Neuronal stem cell (in vitro differentiated cells): ENCODE results near the gene KREMEN1.

Source experiments
- DNase-seq: peaks from one replicate; pipeline ENCODE4 v3.0.0-alpha.2; 2013; ENCODE audit warnings: low spot score
- H2AFZ ChIP-seq: one replicate; pipeline ENCODE4 v1.6.1; 2013; ENCODE audit warnings: mild to moderate bottlenecking, low read length, inconsistent platforms
- H2AK5ac ChIP-seq: 2 replicates; pipeline ENCODE4 v1.6.1; 2013; ENCODE audit warnings: low read depth, mild to moderate bottlenecking, inconsistent platforms, low read length, moderate library complexity, mixed read lengths
- H2BK120ac ChIP-seq: 2 replicates; pipeline ENCODE4 v1.6.1; 2013; ENCODE audit warnings: low read depth, mild to moderate bottlenecking, inconsistent platforms, low read length, moderate library complexity, mixed read lengths
- H2BK12ac ChIP-seq: one replicate; pipeline ENCODE4 v1.6.1; 2013; ENCODE audit warnings: low read length, inconsistent platforms
- H2BK15ac ChIP-seq: 2 replicates; pipeline ENCODE4 v1.6.1; 2013; ENCODE audit warnings: mild to moderate bottlenecking, low read length, inconsistent platforms, mixed read lengths
- H2BK5ac ChIP-seq: one replicate; pipeline ENCODE4 v1.6.1; 2013; ENCODE audit warnings: inconsistent platforms, mild to moderate bottlenecking, low read length, moderate library complexity
- H3K14ac ChIP-seq: one replicate; pipeline ENCODE4 v1.6.1; 2013; ENCODE audit warnings: low read length, inconsistent platforms
- H3K18ac ChIP-seq: 2 replicates; pipeline ENCODE4 v1.6.1; 2013; ENCODE audit warnings: low read length, inconsistent platforms
- H3K23ac ChIP-seq: 2 replicates; pipeline ENCODE4 v1.6.1; 2013; ENCODE audit warnings: low read depth, mild to moderate bottlenecking, mixed read lengths, low read length, inconsistent platforms; ENCODE audit not compliant: poor library complexity
- H3K27ac ChIP-seq: replicated peaks from 3 replicates; pipeline ENCODE4 v1.5.1; 2013; ENCODE audit warnings: low read length, inconsistent platforms
- H3K27me3 ChIP-seq, 3 experiments: 2 replicates each; pipeline ENCODE4 v1.6.1; 2013; ENCODE audit warnings: low read length in 3 of 3, mild to moderate bottlenecking in 2 of 3, inconsistent platforms in 1 of 3, low read depth in 1 of 3, mixed read lengths in 1 of 3, moderate library complexity in 1 of 3; ENCODE audit not compliant: control insufficient read depth in 3 of 3, insufficient read depth in 3 of 3
- H3K36me3 ChIP-seq, 2 donors: replicated peaks in 1 of 2; 2 replicates each; pipeline ENCODE4 v1.6.1; 2013; ENCODE audit warnings: low read length in 2 of 2; ENCODE audit not compliant: control insufficient read depth in 2 of 2, insufficient read depth in 2 of 2
- H3K4ac ChIP-seq: 2 replicates; pipeline ENCODE4 v1.6.1; 2013; ENCODE audit warnings: inconsistent platforms, mild to moderate bottlenecking, low read length, moderate library complexity
- H3K4me1 ChIP-seq, 2 donors: 1 replicate in 1 of 2; 2 replicates in 1 of 2; pipeline ENCODE4 v1.6.1; 2013; ENCODE audit warnings: low read length in 2 of 2, low read depth in 1 of 2; ENCODE audit not compliant: control insufficient read depth in 2 of 2, insufficient read depth in 1 of 2
- H3K4me2 ChIP-seq: one replicate; pipeline ENCODE4 v1.6.1; 2013; ENCODE audit warnings: mild to moderate bottlenecking, low read length, inconsistent platforms; ENCODE audit not compliant: insufficient read depth, poor library complexity, severe bottlenecking
- H3K4me3 ChIP-seq, 2 donors: 2 replicates each; pipeline ENCODE4 v1.5.1; 2013; ENCODE audit warnings: low read length in 2 of 2, mild to moderate bottlenecking in 2 of 2, inconsistent platforms in 1 of 2, moderate library complexity in 1 of 2
- H3K79me1 ChIP-seq: one replicate; pipeline ENCODE4 v1.6.1; 2013; ENCODE audit warnings: low read depth, mild to moderate bottlenecking, inconsistent platforms, low read length, moderate library complexity
- H3K9ac ChIP-seq: one replicate; pipeline ENCODE4 v1.6.1; 2013; ENCODE audit warnings: mild to moderate bottlenecking, low read depth, low read length, inconsistent platforms; ENCODE audit not compliant: poor library complexity
- H3K9me3 ChIP-seq, 2 donors: replicated peaks in 1 of 2; 2 replicates each; pipeline versions ENCODE3 to v1.6.1; 2013; ENCODE audit warnings: low read length in 2 of 2, mild to moderate bottlenecking in 2 of 2, inconsistent platforms in 1 of 2, low read depth in 1 of 2, mixed read lengths in 1 of 2, moderate library complexity in 1 of 2; ENCODE audit not compliant: control insufficient read depth in 2 of 2, insufficient read depth in 1 of 2
- H4K8ac ChIP-seq: one replicate; pipeline ENCODE4 v1.6.1; 2013; ENCODE audit warnings: low read depth, mild to moderate bottlenecking, inconsistent platforms, low read length, moderate library complexity
- H4K91ac ChIP-seq: one replicate; pipeline ENCODE4 v1.6.1; 2013; ENCODE audit warnings: low read length, low read depth, mild to moderate bottlenecking, inconsistent platforms; ENCODE audit not compliant: poor library complexity
- WGBS, 2 donors: extraction: QIAGEN DNeasy Blood & Tissue Kit; methylation state at CpG; one replicate each; pipeline ENCODE4 v1.1.7; 2013; ENCODE audit warnings: missing lambda C conversion rate in 2 of 2, mixed read lengths in 1 of 2; ENCODE audit not compliant: insufficient read length in 2 of 2, insufficient replicate concordance in 1 of 2; ENCODE audit errors: extremely low coverage in 2 of 2; 5-methylcytosine and 5-hydroxymethylcytosine counted together

KREMEN1 gene

GRCh38 chr22:29194184-29194583, 121.3 kb downstream of the KREMEN1 start:
- Histone ChIP-seq H2AFZ (no peak overlapping the region), H2BK15ac (no peak overlapping the region), H3K4me3 (no peak overlapping the region), H3K27me3 (no peaks in the 10 kb centered on the region), H2BK12ac (no peak overlapping the region), H3K4me2 (no peak overlapping the region), H4K91ac (no peak overlapping the region), H3K79me1 (no peaks in the 10 kb centered on the region), H3K4ac (no peak overlapping the region), H4K8ac (no peak overlapping the region), H3K27ac (no peak overlapping the region), H3K9ac (no peak overlapping the region), H2BK5ac (no peak overlapping the region), H3K9me3 (no peaks in the 10 kb centered on the region), H3K14ac (no peak overlapping the region), H2BK120ac (no peak overlapping the region), H2AK5ac (no peak overlapping the region), H3K36me3 (no peaks in the 10 kb centered on the region), H3K23ac (no peak overlapping the region), H3K18ac (no peak overlapping the region), H3K4me1 (peaks cover 7 to 14% of the 10 kb centered on the region in 2 donors)
- WGBS, 2 donors: no CpG with 5 or more reads among the region's 2 CpGs
- no peak for DNase-seq

DNA sequence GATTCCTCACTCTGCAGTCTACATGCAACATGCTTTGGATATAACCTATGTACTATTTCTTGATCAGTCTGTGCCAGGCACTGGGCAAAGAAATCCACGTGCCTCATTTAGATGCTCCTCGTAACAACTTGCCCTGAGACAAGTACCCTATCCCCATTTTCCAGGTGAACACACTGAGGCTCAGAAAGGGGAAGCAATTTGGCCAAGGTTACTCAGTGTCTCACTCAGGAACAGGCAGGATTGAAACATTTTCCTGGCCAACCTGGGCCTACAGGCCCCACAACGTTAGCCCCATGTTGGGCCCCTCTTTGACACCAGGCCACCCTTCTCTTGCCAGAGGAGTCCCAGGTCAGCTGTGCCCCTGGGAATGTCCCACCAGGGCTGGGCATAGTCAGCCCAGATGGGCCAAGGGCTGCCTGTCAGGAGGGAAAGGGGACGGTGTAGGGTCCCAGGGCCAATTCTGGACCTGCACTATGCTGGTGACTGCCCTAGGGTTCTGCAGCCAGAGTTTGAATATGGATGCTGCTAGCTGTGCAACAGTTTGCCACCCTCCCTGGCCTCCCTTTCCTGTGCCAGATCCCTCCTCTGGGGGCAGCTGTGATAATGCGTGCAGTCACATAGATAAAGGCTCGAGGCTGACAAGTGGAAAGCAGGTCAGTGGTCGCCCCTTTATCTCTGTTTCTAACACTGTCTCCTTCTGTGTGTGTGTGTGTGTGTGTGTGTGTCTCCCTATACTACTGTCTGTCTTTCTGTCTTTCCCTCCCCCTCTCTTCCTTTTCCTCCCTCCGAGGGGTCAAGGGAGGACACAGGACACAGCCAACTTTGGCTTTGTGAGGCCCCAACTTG, 122.5 kb downstream of the KREMEN1 start:
- H4K91ac ChIP-seq: no peak overlapping the region
- no peak overlapping the region for H3K4ac ChIP-seq
- no peaks in the 10 kb centered on the region for H3K36me3 ChIP-seq
- peak overlapping the region; percentile 5 for H3K9ac ChIP-seq
- peak overlapping the region; percentile 71 for H3K18ac ChIP-seq
- H3K4me3 ChIP-seq: no peak overlapping the region
- no CpG with 5 or more reads among the region's 8 CpGs for WGBS, 2 donors
- H3K4me2 ChIP-seq: no peak overlapping the region
- H4K8ac ChIP-seq: no peak overlapping the region
- no peak for DNase-seq
- H2BK15ac ChIP-seq: no peak overlapping the region
- peaks cover 7 to 14% of the 10 kb centered on the region in 2 donors for H3K4me1 ChIP-seq
- H3K14ac ChIP-seq: peak overlapping the region; percentile 56
- H2BK120ac ChIP-seq: no peak overlapping the region
- no peak overlapping the region for H3K23ac ChIP-seq
- peak overlapping the region; percentile 72 for H2AFZ ChIP-seq
- no peak overlapping the region for H3K27ac ChIP-seq
- no peaks in the 10 kb centered on the region for H3K79me1 ChIP-seq
- H2BK12ac ChIP-seq: no peak overlapping the region
- H3K9me3 ChIP-seq: no peaks in the 10 kb centered on the region
- peak overlapping the region; percentile 84 for H2AK5ac ChIP-seq
- no peaks in the 10 kb centered on the region for H3K27me3 ChIP-seq
- H2BK5ac ChIP-seq: no peak overlapping the region

GRCh38 chr22:29195964-29196666, 123.3 kb downstream of the KREMEN1 start:
- no peaks in the 10 kb centered on the region for H3K79me1 ChIP-seq
- no peak overlapping the region for H3K23ac ChIP-seq
- H3K18ac ChIP-seq: peak overlapping the region; percentile 71
- no peaks in the 10 kb centered on the region for H3K9me3 ChIP-seq
- H3K36me3 ChIP-seq: no peaks in the 10 kb centered on the region
- peak overlapping the region; percentile 84 for H2AK5ac ChIP-seq
- no peak overlapping the region for H2BK5ac ChIP-seq
- H2BK15ac ChIP-seq: no peak overlapping the region
- no peak overlapping the region for H3K27ac ChIP-seq
- no peak overlapping the region for H3K4me3 ChIP-seq
- no peak overlapping the region for H4K91ac ChIP-seq
- peak overlapping the region; percentile 72 for H2AFZ ChIP-seq
- no peak overlapping the region for H3K9ac ChIP-seq
- H3K27me3 ChIP-seq: no peaks in the 10 kb centered on the region
- H4K8ac ChIP-seq: no peak overlapping the region
- H3K4ac ChIP-seq: no peak overlapping the region
- H2BK12ac ChIP-seq: no peak overlapping the region
- peak overlapping the region; percentile 56 for H3K14ac ChIP-seq
- H2BK120ac ChIP-seq: no peak overlapping the region
- no peak overlapping the region for H3K4me2 ChIP-seq
- WGBS, 2 donors: no CpG with 5 or more reads among the region's 10 CpGs
- H3K4me1 ChIP-seq: peaks cover 7 to 14% of the 10 kb centered on the region in 2 donors
- no peak for DNase-seq

- no peak overlapping the region for H3K18ac ChIP-seq
- no peak overlapping the region for H3K4me2 ChIP-seq
- no peak overlapping the region for H2BK12ac ChIP-seq
- H3K36me3 ChIP-seq: no peaks in the 10 kb centered on the region
- no CpG with 5 or more reads among the region's 3 CpGs for WGBS, 2 donors
- no peak overlapping the region for H4K8ac ChIP-seq
- H2BK120ac ChIP-seq: no peak overlapping the region
- H4K91ac ChIP-seq: no peak overlapping the region
- no peaks in the 10 kb centered on the region for H3K9me3 ChIP-seq
- H2AFZ ChIP-seq: no peak overlapping the region
- H3K23ac ChIP-seq: no peak overlapping the region
- no peak for DNase-seq
- H3K27ac ChIP-seq: no peak overlapping the region
- H2BK15ac ChIP-seq: no peak overlapping the region
- no peak overlapping the region for H3K4ac ChIP-seq
- H3K27me3 ChIP-seq: no peaks in the 10 kb centered on the region
- no peak overlapping the region for H2AK5ac ChIP-seq
- no peak overlapping the region for H3K9ac ChIP-seq
- no peak overlapping the region for H2BK5ac ChIP-seq
- H3K4me1 ChIP-seq: peaks cover 7 to 18% of the 10 kb centered on the region in 2 donors
- H3K4me3 ChIP-seq: no peak overlapping the region
- H3K14ac ChIP-seq: no peak overlapping the region
- H3K79me1 ChIP-seq: no peaks in the 10 kb centered on the region
These were observed 124.3 kb downstream of the KREMEN1 start for GRCh38 chr22:29197096-29197495.
